Measurements from ENCODE around the gene LARP1.
"Not testable (repeated sequence)": the region's sequence is repeated elsewhere in the genome, so short reads cannot be mapped to it uniquely, and the experiment has no call there.

Gene LARP1

GRCh38 chr5:154834053-154834452 is 78.9 kb downstream of the LARP1 start:
- Histone ChIP-seq H3K27ac (ENCODE audit: low read depth, low read length) (no peak overlapping the region), H3K27me3 (ENCODE audit: control insufficient read depth in 1 of 2, insufficient read depth in 2 of 2, low read length in 2 of 2) (no peaks in the 10 kb centered on the region), H3K9me3 (ENCODE audit: control insufficient read depth in 1 of 2, low read length in 2 of 2) (no peaks in the 10 kb centered on the region), H3K36me3 (ENCODE audit: control insufficient read depth in 1 of 2, insufficient read depth in 2 of 2, low read length in 2 of 2) (peaks cover 0 to 24% of the 10 kb centered on the region in 2 donors), H3K4me1 (ENCODE audit: control insufficient read depth in 1 of 2, insufficient read depth in 2 of 2, low read length in 2 of 2) (peaks cover 25 to 26% of the 10 kb centered on the region in 2 donors), H3K4me3 (ENCODE audit: low read depth in 1 of 2, low read length in 2 of 2) (no peak overlapping the region), H3K9ac (ENCODE audit: low read depth in 1 of 2, low read length in 2 of 2) (no peak overlapping the region)

GRCh38 chr5:154835701-154836052 is 80.5 kb downstream of the LARP1 start:
- H3K9ac ChIP-seq (ENCODE audit: low read depth in 1 of 2, low read length in 2 of 2); H3K27ac ChIP-seq (ENCODE audit: low read depth, low read length); H3K4me3 ChIP-seq (ENCODE audit: low read depth in 1 of 2, low read length in 2 of 2); H3K9me3 ChIP-seq (ENCODE audit: control insufficient read depth in 1 of 2, low read length in 2 of 2); H3K27me3 ChIP-seq (ENCODE audit: control insufficient read depth in 1 of 2, insufficient read depth in 2 of 2, low read length in 2 of 2): not testable (repeated sequence)
- Histone ChIP-seq H3K36me3 (ENCODE audit: control insufficient read depth in 1 of 2, insufficient read depth in 2 of 2, low read length in 2 of 2) (peaks cover 0 to 10% of the 10 kb centered on the region in 2 donors), H3K4me1 (ENCODE audit: control insufficient read depth in 1 of 2, insufficient read depth in 2 of 2, low read length in 2 of 2) (peaks cover 20 to 26% of the 10 kb centered on the region in 2 donors)

GRCh38 chr5:154836225-154836624 is 81.0 kb downstream of the LARP1 start:
- no peaks in the 10 kb centered on the region for H3K27me3 ChIP-seq (ENCODE audit: control insufficient read depth in 1 of 2, insufficient read depth in 2 of 2, low read length in 2 of 2)
- H3K27ac ChIP-seq (ENCODE audit: low read depth, low read length) = no peak overlapping the region
- no peak overlapping the region for H3K9ac ChIP-seq (ENCODE audit: low read depth in 1 of 2, low read length in 2 of 2)
- peaks cover 0 to 5% of the 10 kb centered on the region in 2 donors for H3K36me3 ChIP-seq (ENCODE audit: control insufficient read depth in 1 of 2, insufficient read depth in 2 of 2, low read length in 2 of 2)
- no peaks in the 10 kb centered on the region for H3K9me3 ChIP-seq (ENCODE audit: control insufficient read depth in 1 of 2, low read length in 2 of 2)
- H3K4me1 ChIP-seq (ENCODE audit: control insufficient read depth in 1 of 2, insufficient read depth in 2 of 2, low read length in 2 of 2) = peaks cover 20 to 26% of the 10 kb centered on the region in 2 donors
- no peak overlapping the region for H3K4me3 ChIP-seq (ENCODE audit: low read depth in 1 of 2, low read length in 2 of 2)

- Histone ChIP-seq H3K4me3 (ENCODE audit: low read depth in 1 of 2, low read length in 2 of 2) (peak overlapping the region in 1 of 2 donors; percentile 19), H3K27ac (ENCODE audit: low read depth, low read length) (no peak overlapping the region), H3K4me1 (ENCODE audit: control insufficient read depth in 1 of 2, insufficient read depth in 2 of 2, low read length in 2 of 2) (peaks cover 20 to 26% of the 10 kb centered on the region in 2 donors)
These were observed 82.1 kb downstream of the LARP1 start for GRCh38 chr5:154837009-154837901.

GRCh38 chr5:154840435-154841272 is 85.5 kb downstream of the LARP1 start:
- Histone ChIP-seq H3K4me1 (ENCODE audit: control insufficient read depth in 1 of 2, insufficient read depth in 2 of 2, low read length in 2 of 2) (peaks cover 10 to 26% of the 10 kb centered on the region in 2 donors), H3K4me3 (ENCODE audit: low read depth in 1 of 2, low read length in 2 of 2) (no peak overlapping the region), H3K27ac (ENCODE audit: low read depth, low read length) (no peak overlapping the region), H3K9me3 (ENCODE audit: control insufficient read depth in 1 of 2, low read length in 2 of 2) (no peaks in the 10 kb centered on the region), H3K27me3 (ENCODE audit: control insufficient read depth in 1 of 2, insufficient read depth in 2 of 2, low read length in 2 of 2) (no peaks in the 10 kb centered on the region), H3K36me3 (ENCODE audit: control insufficient read depth in 1 of 2, insufficient read depth in 2 of 2, low read length in 2 of 2) (no peaks in the 10 kb centered on the region), H3K9ac (ENCODE audit: low read depth in 1 of 2, low read length in 2 of 2) (no peak overlapping the region)

More at GRCh38 chr5:154837009-154837901, 82.1 kb downstream of the LARP1 start:
- H3K9ac ChIP-seq (ENCODE audit: low read depth in 1 of 2, low read length in 2 of 2) = no peak overlapping the region
- no peaks in the 10 kb centered on the region for H3K27me3 ChIP-seq (ENCODE audit: control insufficient read depth in 1 of 2, insufficient read depth in 2 of 2, low read length in 2 of 2)
- H3K9me3 ChIP-seq (ENCODE audit: control insufficient read depth in 1 of 2, low read length in 2 of 2) = no peaks in the 10 kb centered on the region
- H3K36me3 ChIP-seq (ENCODE audit: control insufficient read depth in 1 of 2, insufficient read depth in 2 of 2, low read length in 2 of 2) = no peaks in the 10 kb centered on the region

- no peaks in the 10 kb centered on the region for H3K27me3 ChIP-seq (ENCODE audit: control insufficient read depth in 1 of 2, insufficient read depth in 2 of 2, low read length in 2 of 2)
- no peak overlapping the region for H3K27ac ChIP-seq (ENCODE audit: low read depth, low read length)
- no peak overlapping the region for H3K9ac ChIP-seq (ENCODE audit: low read depth in 1 of 2, low read length in 2 of 2)
- no peaks in the 10 kb centered on the region for H3K9me3 ChIP-seq (ENCODE audit: control insufficient read depth in 1 of 2, low read length in 2 of 2)
- H3K4me1 ChIP-seq (ENCODE audit: control insufficient read depth in 1 of 2, insufficient read depth in 2 of 2, low read length in 2 of 2) = peaks cover 6 to 22% of the 10 kb centered on the region in 2 donors
- H3K4me3 ChIP-seq (ENCODE audit: low read depth in 1 of 2, low read length in 2 of 2) = no peak overlapping the region
- no peaks in the 10 kb centered on the region for H3K36me3 ChIP-seq (ENCODE audit: control insufficient read depth in 1 of 2, insufficient read depth in 2 of 2, low read length in 2 of 2)
These were observed 86.1 kb downstream of the LARP1 start for GRCh38 chr5:154841273-154841661.

- Histone ChIP-seq H3K4me3 (ENCODE audit: low read depth in 1 of 2, low read length in 2 of 2) (no peak overlapping the region), H3K27me3 (ENCODE audit: control insufficient read depth in 1 of 2, insufficient read depth in 2 of 2, low read length in 2 of 2) (no peaks in the 10 kb centered on the region), H3K36me3 (ENCODE audit: control insufficient read depth in 1 of 2, insufficient read depth in 2 of 2, low read length in 2 of 2) (no peaks in the 10 kb centered on the region), H3K9ac (ENCODE audit: low read depth in 1 of 2, low read length in 2 of 2) (no peak overlapping the region), H3K4me1 (ENCODE audit: control insufficient read depth in 1 of 2, insufficient read depth in 2 of 2, low read length in 2 of 2) (peaks cover 3 to 11% of the 10 kb centered on the region in 2 donors), H3K9me3 (ENCODE audit: control insufficient read depth in 1 of 2, low read length in 2 of 2) (no peaks in the 10 kb centered on the region), H3K27ac (ENCODE audit: low read depth, low read length) (no peak overlapping the region)
These were observed 87.7 kb downstream of the LARP1 start for GRCh38 chr5:154842689-154843530.

- Histone ChIP-seq H3K36me3 (ENCODE audit: control insufficient read depth in 1 of 2, insufficient read depth in 2 of 2, low read length in 2 of 2) (no peaks in the 10 kb centered on the region), H3K27me3 (ENCODE audit: control insufficient read depth in 1 of 2, insufficient read depth in 2 of 2, low read length in 2 of 2) (no peaks in the 10 kb centered on the region), H3K4me1 (ENCODE audit: control insufficient read depth in 1 of 2, insufficient read depth in 2 of 2, low read length in 2 of 2) (peaks cover 0 to 7% of the 10 kb centered on the region in 2 donors), H3K27ac (ENCODE audit: low read depth, low read length) (no peak overlapping the region), H3K9me3 (ENCODE audit: control insufficient read depth in 1 of 2, low read length in 2 of 2) (no peaks in the 10 kb centered on the region), H3K4me3 (ENCODE audit: low read depth in 1 of 2, low read length in 2 of 2) (no peak overlapping the region), H3K9ac (ENCODE audit: low read depth in 1 of 2, low read length in 2 of 2) (no peak overlapping the region)
These were observed 89.6 kb downstream of the LARP1 start for GRCh38 chr5:154844809-154845208.

- Histone ChIP-seq H3K4me1 (ENCODE audit: control insufficient read depth in 1 of 2, insufficient read depth in 2 of 2, low read length in 2 of 2) (peaks cover 0 to 10% of the 10 kb centered on the region in 2 donors), H3K4me3 (ENCODE audit: low read depth in 1 of 2, low read length in 2 of 2) (peak overlapping the region in 1 of 2 donors; percentile 57), H3K27me3 (ENCODE audit: control insufficient read depth in 1 of 2, insufficient read depth in 2 of 2, low read length in 2 of 2) (no peaks in the 10 kb centered on the region), H3K9me3 (ENCODE audit: control insufficient read depth in 1 of 2, low read length in 2 of 2) (no peaks in the 10 kb centered on the region), H3K27ac (ENCODE audit: low read depth, low read length) (no peak overlapping the region), H3K36me3 (ENCODE audit: control insufficient read depth in 1 of 2, insufficient read depth in 2 of 2, low read length in 2 of 2) (no peaks in the 10 kb centered on the region), H3K9ac (ENCODE audit: low read depth in 1 of 2, low read length in 2 of 2) (peak overlapping the region in 1 of 2 donors; percentile 45)
These were observed 94.1 kb downstream of the LARP1 start for GRCh38 chr5:154849264-154849785.
